Measurements from ENCODE around the gene COCH.
"Not testable (repeated sequence)": the region's sequence is repeated elsewhere in the genome, so short reads cannot be mapped to it uniquely, and the experiment has no call there.

Gene COCH

DNA sequence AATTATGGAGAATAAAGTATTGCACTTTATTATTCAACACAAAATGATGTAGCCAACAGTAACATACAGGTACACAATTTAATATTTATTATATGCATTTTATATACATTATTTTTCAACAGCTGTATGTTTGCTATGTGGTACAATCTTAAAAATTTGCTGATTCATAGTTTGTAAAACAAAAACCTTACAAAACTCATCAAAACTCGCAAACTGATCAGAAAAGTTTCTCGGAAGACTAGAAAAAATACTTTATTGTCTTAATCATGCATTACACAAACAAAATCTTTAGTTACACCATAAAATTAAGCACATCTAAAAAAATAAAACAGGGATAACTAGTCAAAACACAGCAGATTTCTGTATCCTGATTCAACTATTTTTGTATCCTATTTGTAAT, 19.5 kb downstream of the COCH start:
- H3K27ac ChIP-seq, result no peak overlapping the region
- TF ChIP-seq, protein P1, sequence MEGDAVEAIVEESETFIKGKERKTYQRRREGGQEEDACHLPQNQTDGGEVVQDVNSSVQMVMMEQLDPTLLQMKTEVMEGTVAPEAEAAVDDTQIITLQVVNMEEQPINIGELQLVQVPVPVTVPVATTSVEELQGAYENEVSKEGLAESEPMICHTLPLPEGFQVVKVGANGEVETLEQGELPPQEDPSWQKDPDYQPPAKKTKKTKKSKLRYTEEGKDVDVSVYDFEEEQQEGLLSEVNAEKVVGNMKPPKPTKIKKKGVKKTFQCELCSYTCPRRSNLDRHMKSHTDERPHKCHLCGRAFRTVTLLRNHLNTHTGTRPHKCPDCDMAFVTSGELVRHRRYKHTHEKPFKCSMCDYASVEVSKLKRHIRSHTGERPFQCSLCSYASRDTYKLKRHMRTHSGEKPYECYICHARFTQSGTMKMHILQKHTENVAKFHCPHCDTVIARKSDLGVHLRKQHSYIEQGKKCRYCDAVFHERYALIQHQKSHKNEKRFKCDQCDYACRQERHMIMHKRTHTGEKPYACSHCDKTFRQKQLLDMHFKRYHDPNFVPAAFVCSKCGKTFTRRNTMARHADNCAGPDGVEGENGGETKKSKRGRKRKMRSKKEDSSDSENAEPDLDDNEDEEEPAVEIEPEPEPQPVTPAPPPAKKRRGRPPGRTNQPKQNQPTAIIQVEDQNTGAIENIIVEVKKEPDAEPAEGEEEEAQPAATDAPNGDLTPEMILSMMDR (conservative IDR thresholded peaks at IDR 0.05), result no peak

DNA sequence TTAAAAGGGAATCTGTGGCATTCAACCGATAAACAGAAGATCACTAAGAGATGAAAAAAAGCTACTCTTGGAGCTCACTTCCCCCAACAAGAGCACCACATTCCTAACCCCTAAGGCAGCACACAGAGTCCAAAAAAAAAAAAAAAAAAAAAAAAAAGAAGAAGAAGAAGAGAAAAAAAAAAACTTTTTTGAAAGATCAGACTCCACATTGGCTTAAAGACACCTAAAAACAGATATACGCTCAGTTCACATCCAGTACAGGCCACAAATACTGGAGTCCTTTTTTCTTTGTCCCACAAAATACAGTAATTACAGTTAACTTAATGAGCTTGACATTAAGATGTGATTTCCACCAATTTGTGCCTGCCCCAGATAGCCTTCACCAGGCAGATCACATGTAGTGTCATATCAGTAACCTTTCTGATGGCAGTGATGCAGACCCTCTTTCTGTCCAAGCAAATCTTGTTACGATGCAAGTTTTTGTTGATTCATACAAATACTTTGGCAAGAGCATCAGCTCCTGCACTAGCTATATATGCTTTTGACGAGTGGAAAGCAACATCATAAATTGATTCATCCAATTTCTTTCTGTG, 20.7 kb downstream of the COCH start:
- TF ChIP-seq, protein P1 (conservative IDR thresholded peaks at IDR 0.05), result no peak
- no peak overlapping the region; the same call in 1 of the 2 replicates for H3K27ac ChIP-seq

DNA sequence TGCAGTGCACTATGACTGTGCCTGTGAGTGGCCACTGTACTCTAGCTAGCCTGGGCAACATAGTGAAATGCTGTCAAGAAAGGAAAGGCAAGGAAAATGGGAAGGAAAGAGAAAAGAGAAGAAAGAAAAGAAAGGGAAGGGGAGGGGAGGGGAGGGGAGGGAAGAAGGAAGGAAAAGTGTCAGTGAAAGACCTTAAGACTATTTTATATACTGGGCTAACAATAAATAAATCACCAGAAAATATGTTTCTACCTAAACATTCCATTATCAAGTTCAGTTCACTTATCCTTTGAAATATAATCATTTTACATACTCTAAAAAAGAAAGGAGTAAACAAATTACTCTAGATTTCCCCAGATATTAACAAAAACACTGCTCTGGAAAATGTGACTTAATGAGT, 22.1 kb downstream of the COCH start:
- TF ChIP-seq, protein P1 (conservative IDR thresholded peaks at IDR 0.05), result no peak
- peak overlapping the region; percentile 26 for H3K27ac ChIP-seq

DNA sequence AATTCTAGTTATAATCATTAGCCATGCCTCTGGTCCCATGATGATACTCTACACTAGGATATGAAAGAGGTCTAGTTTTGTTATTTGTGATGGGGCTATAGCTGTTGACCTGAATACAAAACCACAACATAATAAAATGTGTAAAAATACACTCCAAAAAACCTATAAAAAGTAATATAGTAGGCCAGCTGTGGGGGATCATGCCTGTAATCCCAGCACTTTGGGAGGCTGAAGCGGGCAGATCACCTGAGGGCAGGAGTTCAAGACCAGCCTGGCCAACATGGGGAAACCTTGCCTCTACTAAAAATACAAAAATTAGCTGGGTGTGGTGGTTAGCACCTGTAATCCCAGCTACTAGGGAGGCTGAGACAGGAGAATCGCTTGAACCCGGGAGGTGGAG, 22.8 kb downstream of the COCH start:
- not testable (repeated sequence) for H3K27ac ChIP-seq

DNA sequence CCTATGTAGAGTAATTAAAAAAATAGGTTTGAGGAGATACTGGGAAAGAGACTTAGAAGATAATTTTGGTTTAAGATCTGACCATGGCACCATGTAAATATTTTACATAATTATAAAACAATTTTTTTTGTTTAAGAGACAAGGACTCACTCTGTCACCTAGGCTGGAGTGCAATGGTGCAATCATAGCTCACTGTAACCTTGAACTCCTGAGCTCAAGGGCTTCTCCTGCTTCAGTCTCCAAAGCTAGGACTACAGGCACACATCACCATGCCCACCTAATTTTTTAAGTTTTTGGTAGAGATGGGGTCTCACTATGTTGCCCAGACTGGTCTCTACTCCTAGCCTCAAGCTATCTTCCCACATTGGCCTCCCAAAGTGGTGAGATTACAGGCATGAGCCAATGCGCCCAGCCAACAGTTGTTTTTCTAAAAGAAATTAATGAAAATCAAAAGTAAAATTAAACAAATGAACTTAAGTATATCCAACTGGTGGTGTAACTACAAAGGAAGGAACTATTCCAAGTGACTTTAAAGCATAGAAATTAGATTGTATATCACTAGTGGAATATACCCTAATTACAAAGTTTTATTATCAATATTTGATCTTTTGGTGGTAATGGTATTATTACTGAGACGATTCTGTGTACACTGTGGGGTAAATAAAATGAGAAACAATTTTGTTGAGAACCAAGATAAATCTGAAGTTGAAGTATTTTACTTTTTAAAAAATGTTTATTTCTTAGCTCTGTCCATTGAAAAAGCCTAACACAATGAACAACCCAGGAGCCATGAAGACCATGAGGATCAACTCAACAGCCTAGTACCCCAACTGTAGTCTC, 29.1 kb downstream of the COCH start:
- TF ChIP-seq, protein P1 (conservative IDR thresholded peaks at IDR 0.05), result no peak
- no peak overlapping the region for H3K27ac ChIP-seq

DNA sequence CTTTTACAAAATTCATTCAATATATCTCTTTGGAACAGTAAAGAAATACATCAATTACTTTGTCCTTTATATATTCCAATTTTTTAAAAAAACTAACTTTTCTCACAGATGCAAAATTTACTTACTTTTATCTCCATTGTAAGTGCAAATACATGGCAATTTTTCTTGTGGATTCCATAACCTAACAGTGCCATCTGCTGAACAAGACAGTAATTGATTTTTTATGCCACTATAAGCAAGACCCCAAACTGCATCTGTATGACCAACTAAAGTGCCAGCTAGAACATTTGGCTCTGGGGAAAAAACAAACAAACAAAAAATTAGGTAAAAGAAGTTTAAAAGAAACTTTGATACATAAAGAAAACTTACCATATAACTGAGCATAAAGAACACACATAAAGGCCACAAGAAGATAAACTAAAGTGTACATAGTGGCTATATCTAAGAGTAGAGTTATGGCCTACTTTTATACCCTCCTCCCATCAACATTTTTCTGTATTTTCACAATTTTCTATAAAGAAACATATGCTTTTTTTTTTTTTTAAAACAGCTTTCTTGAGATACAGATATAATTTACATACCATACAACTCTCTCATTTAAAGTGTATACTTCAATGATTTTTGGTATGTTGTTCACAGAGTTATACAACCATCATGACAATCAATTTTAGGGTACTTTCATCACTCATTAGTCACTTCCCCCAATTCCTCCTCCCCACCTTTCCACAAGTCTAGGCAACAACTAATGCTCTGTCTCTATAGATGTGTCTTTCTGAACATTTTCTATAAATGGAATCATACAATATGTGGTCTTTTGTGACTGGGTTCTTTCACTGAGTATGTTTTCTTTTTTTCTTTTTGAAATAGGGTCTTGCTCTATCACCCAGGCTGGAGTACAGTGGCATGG, 32.6 kb downstream of the COCH start:
- H3K27ac ChIP-seq, result no peak overlapping the region
- TF ChIP-seq, protein P1 (conservative IDR thresholded peaks at IDR 0.05), result peak; percentile 66

DNA sequence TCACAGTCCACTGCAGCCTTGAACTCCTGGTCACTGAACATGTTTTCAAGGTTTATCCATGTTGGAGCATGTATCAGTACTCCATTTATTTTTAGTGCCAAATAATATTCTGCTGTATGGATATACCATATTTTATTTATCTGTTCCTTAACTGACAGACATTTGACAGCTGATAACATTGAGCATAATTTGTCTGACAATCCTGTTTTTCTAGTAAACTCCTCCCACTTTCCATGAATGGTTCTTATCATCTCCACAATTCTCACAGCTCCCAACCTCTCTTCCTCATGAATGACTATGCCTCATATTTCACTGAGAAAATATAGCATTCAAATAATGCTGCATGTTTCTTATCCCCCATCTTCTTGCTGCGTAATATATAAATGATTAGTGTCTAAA, 33.3 kb downstream of the COCH start:
- TF ChIP-seq, protein P1 (conservative IDR thresholded peaks at IDR 0.05), result no peak
- no peak overlapping the region for H3K27ac ChIP-seq
